ENCODE results near the gene KSR1. TPM values are rescaled to one million over a fixed set of nuclear protein-coding genes. Genes with fewer than 3 reads are reported as not detected.

KSR1 gene
- total RNA-seq, 2 donors from 2014 or later = 99.9 to 142 TPM

GRCh38 chr17:27544350-27545131 lies 88.3 kb downstream of the KSR1 start:
- H3K27ac ChIP-seq = peak overlapping the region; percentile 87 to 98 (median 96)
- ATAC-seq (no peak), DNase-seq (no peak)
- no peaks in the 10 kb centered on the region for H3K9me3 ChIP-seq
- no peak overlapping the region for H3K4me3 ChIP-seq
- no peaks in the 10 kb centered on the region for H3K27me3 ChIP-seq
- H3K4me1 ChIP-seq = peaks cover 97% of the 10 kb centered on the region
- no peak for TF ChIP-seq POLR2A (IDR thresholded peaks at IDR 0.05)
- TF ChIP-seq, protein P1, sequence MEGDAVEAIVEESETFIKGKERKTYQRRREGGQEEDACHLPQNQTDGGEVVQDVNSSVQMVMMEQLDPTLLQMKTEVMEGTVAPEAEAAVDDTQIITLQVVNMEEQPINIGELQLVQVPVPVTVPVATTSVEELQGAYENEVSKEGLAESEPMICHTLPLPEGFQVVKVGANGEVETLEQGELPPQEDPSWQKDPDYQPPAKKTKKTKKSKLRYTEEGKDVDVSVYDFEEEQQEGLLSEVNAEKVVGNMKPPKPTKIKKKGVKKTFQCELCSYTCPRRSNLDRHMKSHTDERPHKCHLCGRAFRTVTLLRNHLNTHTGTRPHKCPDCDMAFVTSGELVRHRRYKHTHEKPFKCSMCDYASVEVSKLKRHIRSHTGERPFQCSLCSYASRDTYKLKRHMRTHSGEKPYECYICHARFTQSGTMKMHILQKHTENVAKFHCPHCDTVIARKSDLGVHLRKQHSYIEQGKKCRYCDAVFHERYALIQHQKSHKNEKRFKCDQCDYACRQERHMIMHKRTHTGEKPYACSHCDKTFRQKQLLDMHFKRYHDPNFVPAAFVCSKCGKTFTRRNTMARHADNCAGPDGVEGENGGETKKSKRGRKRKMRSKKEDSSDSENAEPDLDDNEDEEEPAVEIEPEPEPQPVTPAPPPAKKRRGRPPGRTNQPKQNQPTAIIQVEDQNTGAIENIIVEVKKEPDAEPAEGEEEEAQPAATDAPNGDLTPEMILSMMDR (IDR thresholded peaks at IDR 0.05) = no peak
- intact Hi-C loops (cut with DNase I) = no loop called here
- H3K36me3 ChIP-seq (replicated peaks in 1 of 2; ENCODE audit: insufficient read depth in 1 of 2, low read depth in 2 of 2) = no peaks in the 10 kb centered on the region
- WGBS, 2 donors = 55 to 70% methylated on average over 10 of the region's 10 CpGs

- no peaks in the 10 kb centered on the region for H3K27me3 ChIP-seq
- no peaks in the 10 kb centered on the region for H3K36me3 ChIP-seq (replicated peaks in 1 of 2; ENCODE audit: insufficient read depth in 1 of 2, low read depth in 2 of 2)
- DNase-seq (peak; percentile 65 to 89 (median 84)), ATAC-seq (peak; percentile 74)
- H3K4me3 ChIP-seq = no peak overlapping the region
- intact Hi-C loops (cut with DNase I) = no loop called here
- peak overlapping the region; percentile 87 to 98 (median 96) for H3K27ac ChIP-seq
- peaks cover 97% of the 10 kb centered on the region for H3K4me1 ChIP-seq
- H3K9me3 ChIP-seq = no peaks in the 10 kb centered on the region
- TF ChIP-seq, protein P1 (IDR thresholded peaks at IDR 0.05) = no peak
- TF ChIP-seq POLR2A (IDR thresholded peaks at IDR 0.05) = no peak
- WGBS, 2 donors = 31 to 34% methylated on average over 8 of the region's 8 CpGs
These were observed 89.4 kb downstream of the KSR1 start for GRCh38 chr17:27545562-27546229.

- Histone ChIP-seq H3K27ac (peak overlapping the region; percentile 87 to 98 (median 96)), H3K4me3 (no peak overlapping the region), H3K9me3 (no peaks in the 10 kb centered on the region), H3K36me3 (replicated peaks in 1 of 2; ENCODE audit: insufficient read depth in 1 of 2, low read depth in 2 of 2) (no peaks in the 10 kb centered on the region), H3K27me3 (no peaks in the 10 kb centered on the region), H3K4me1 (peaks cover 97% of the 10 kb centered on the region)
- no peak for DNase-seq
- TF ChIP-seq, protein P1 (IDR thresholded peaks at IDR 0.05) = no peak
- no peak for TF ChIP-seq POLR2A (IDR thresholded peaks at IDR 0.05)
- intact Hi-C loops (cut with DNase I) = no loop called here
- WGBS, 2 donors = 46 to 57% methylated on average over 4 to 7 of the region's 7 CpGs
- no peak for ATAC-seq
These were observed 90.5 kb downstream of the KSR1 start for GRCh38 chr17:27546624-27547300.

DNA sequence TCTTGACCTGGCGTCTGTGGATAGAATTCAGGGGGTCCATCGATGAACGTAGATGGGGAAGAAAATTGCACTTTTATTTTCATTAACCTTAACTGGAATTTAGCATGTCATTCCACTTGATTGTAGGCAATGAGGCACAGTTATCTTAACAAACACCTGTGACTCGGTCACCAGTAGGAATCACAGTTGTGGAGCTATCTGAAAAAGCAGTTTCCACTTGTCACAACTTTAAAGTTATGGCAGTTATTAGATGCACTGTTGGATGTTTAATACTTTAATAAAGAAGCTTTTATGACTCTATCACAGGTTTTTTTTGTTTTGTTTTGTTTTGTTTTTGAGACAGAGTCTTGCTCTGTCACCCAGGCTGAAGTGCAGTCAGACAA lies 91.0 kb downstream of the KSR1 start:
- WGBS, 2 donors = 16 to 23% methylated on average over 4 of the region's 4 CpGs
- no peak for ATAC-seq
- Histone ChIP-seq H3K27me3 (no peaks in the 10 kb centered on the region), H3K4me1 (peaks cover 97% of the 10 kb centered on the region), H3K36me3 (replicated peaks in 1 of 2; ENCODE audit: insufficient read depth in 1 of 2, low read depth in 2 of 2) (no peaks in the 10 kb centered on the region), H3K27ac (peak overlapping the region; percentile 87 to 98 (median 96)), H3K9me3 (no peaks in the 10 kb centered on the region), H3K4me3 (no peak overlapping the region)
- TF ChIP-seq, protein P1 (IDR thresholded peaks at IDR 0.05) = no peak
- TF ChIP-seq POLR2A (IDR thresholded peaks at IDR 0.05) = no peak
- intact Hi-C loops (cut with DNase I) = no loop called here
- DNase-seq = no peak
